K562 (cell line): ENCODE results near the gene STK11.

Experiments
- ATF6 ChIP-seq: sonication (generic); formaldehyde crosslinking; IDR thresholded peaks from 2 replicates; pipeline ENCODE4 v1.4.0; 2020; ENCODE audit warnings: mild to moderate bottlenecking, missing genetic modification reagents
- C11orf30 ChIP-seq: fragments of 450-650 bp; IDR thresholded peaks from 2 replicates; pipeline ENCODE4 v1.6.1; 2016; ENCODE audit warnings: low read depth, mild to moderate bottlenecking
- CBFB ChIP-seq: sonication (generic); formaldehyde crosslinking; IDR thresholded peaks from 2 replicates; pipeline ENCODE4 v1.4.0; 2020; ENCODE audit warnings: mild to moderate bottlenecking, missing genetic modification reagents
- E2F5 ChIP-seq: sonication (generic); formaldehyde crosslinking; IDR thresholded peaks from 2 replicates; pipeline ENCODE4 v1.8.0; 2022; ENCODE audit warnings: mild to moderate bottlenecking, missing genetic modification reagents
- MAX ChIP-seq: sonication (generic); formaldehyde crosslinking; IDR thresholded peaks from 2 replicates; pipeline ENCODE4 v1.9.0; 2022; ENCODE audit warnings: mild to moderate bottlenecking, missing genetic modification reagents
- RAD21 ChIP-seq, 2 experiments: fragments of 250-450 bp in 1 of 2; fragments of 450-650 bp in 1 of 2; sonication (Bioruptor Pico) in 1 of 2; formaldehyde crosslinking in 1 of 2; IDR thresholded peaks in 1 of 2; conservative IDR thresholded peaks in 1 of 2; 2 replicates each; pipeline versions ENCODE4 v1.4.0 to v1.8.0; 2020 to 2022; ENCODE audit warnings: mild to moderate bottlenecking in 2 of 2, moderate library complexity in 1 of 2
- SNRNP70 ChIP-seq: fragments of 200-400 bp; formaldehyde crosslinking; optimal IDR thresholded peaks from 2 replicates; pipeline ENCODE3; 2017; ENCODE audit warnings: low read depth, low read length
- SRF ChIP-seq, 2 experiments: fragments of 250-450, 450-650 bp in 1 of 2; sonication (Bioruptor Pico) in 1 of 2; sonication (generic) in 1 of 2; formaldehyde crosslinking; IDR thresholded peaks; 2 replicates each; pipeline versions ENCODE4 v1.5.0 to v1.5.1; 2020 to 2022; ENCODE audit warnings: mild to moderate bottlenecking in 1 of 2, missing genetic modification reagents in 1 of 2
- TCF7 ChIP-seq: sonication (generic); IDR thresholded peaks from 2 replicates; pipeline ENCODE4 v1.6.1; 2016; ENCODE audit warnings: antibody characterized with exemption, borderline replicate concordance
- ZNF146 ChIP-seq: IDR thresholded peaks from one replicate; pipeline ENCODE4 v1.6.1; 2018; ENCODE audit warnings: missing compliant biosample characterization; ENCODE audit not compliant: unreplicated experiment
- ZNF398 ChIP-seq: fragments of 250-450 bp; sonication (Bioruptor Pico); IDR thresholded peaks from 2 replicates; pipeline ENCODE4 v1.8.0; 2021; ENCODE audit warnings: moderate library complexity, mild to moderate bottlenecking, inconsistent platforms
- ZNF444 ChIP-seq: fragments of 250-450 bp; sonication (Bioruptor Pico); IDR thresholded peaks from 2 replicates; pipeline ENCODE4 v1.4.0; 2020; ENCODE audit warnings: mild to moderate bottlenecking, moderate library complexity
- ZSCAN32 ChIP-seq: fragments of 450-650 bp; formaldehyde crosslinking; IDR thresholded peaks from 2 replicates; pipeline ENCODE4 v1.4.0; 2020; ENCODE audit warnings: mild to moderate bottlenecking, moderate library complexity

- no peak for TF ChIP-seq ZNF146 (CRISPR knock-in tag)
- peak; percentile 53; the same call in 1 of the 2 replicates for TF ChIP-seq C11orf30
- no peak for TF ChIP-seq CBFB (CRISPR knock-in tag)
- no peak for TF ChIP-seq SRF (CRISPR knock-in tag; IDR thresholded peaks at IDR 0.05)
- TF ChIP-seq E2F5 (CRISPR knock-in tag) = no peak
- no peak for TF ChIP-seq SNRNP70
- TF ChIP-seq ZSCAN32 (CRISPR knock-in tag) = no peak
- TF ChIP-seq TCF7 = no peak
- no peak for TF ChIP-seq ZNF398
- no peak for TF ChIP-seq ATF6
- TF ChIP-seq ZNF444 (CRISPR knock-in tag) = no peak
- TF ChIP-seq RAD21 (CRISPR knock-in tag; conservative IDR thresholded peaks at IDR 0.05 in 1 of 2, IDR thresholded peaks at IDR 0.05 in 1 of 2) = no peak
- TF ChIP-seq MAX = no peak
Observed at GRCh38 chr19:1189419-1189818, 16.2 kb upstream of the STK11 start.
